Lower leg skin (tissue), 3 donors: Measurements from ENCODE around the gene MIGA1.

Experiments
- POLR2A ChIP-seq, 2 donors: fragments of 450-650 bp; IDR thresholded peaks; one replicate each; pipeline ENCODE4 v1.6.1; 2016 to 2017; ENCODE audit warnings: antibody characterized with exemption in 2 of 2, mild to moderate bottlenecking in 1 of 2, moderate library complexity in 1 of 2
- TF ChIP-seq, protein P1 (sequence below), 3 donors: fragments of 450-650 bp; IDR thresholded peaks; one replicate each; pipeline ENCODE4 v1.5.1; 2016; ENCODE audit warnings: antibody characterized with exemption in 3 of 3, mild to moderate bottlenecking in 3 of 3, moderate library complexity in 2 of 3

DNA sequence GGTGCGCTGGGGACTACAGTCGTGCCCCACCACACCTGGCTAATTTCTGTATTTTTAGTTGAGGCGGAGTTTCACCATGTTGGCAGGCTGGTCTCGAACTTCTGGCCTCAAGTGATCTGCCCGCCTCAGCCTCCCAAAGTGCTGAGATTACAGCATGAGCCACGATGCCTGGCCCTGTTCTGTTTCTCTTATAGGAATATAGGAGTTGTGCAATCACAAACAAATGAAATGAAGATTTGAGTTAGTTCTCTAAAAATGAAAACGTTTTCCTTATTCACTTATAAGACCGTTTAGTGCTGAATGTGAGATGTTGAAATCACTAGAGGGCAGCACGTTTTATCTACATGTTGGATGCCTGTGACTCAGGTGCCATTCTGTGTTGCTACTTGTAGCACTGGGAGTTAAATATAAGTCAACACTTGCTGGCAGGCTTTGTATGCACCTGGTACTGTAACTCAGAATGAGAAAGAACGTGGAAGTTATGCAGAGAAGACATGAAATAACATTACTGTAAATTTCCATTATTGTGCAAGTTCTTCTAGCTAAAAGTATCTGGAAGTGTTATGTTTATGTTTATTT lies 45.8 kb downstream of the MIGA1 start:
- TF ChIP-seq POLR2A (IDR thresholded peaks at IDR 0.05): no peak
- TF ChIP-seq, protein P1, sequence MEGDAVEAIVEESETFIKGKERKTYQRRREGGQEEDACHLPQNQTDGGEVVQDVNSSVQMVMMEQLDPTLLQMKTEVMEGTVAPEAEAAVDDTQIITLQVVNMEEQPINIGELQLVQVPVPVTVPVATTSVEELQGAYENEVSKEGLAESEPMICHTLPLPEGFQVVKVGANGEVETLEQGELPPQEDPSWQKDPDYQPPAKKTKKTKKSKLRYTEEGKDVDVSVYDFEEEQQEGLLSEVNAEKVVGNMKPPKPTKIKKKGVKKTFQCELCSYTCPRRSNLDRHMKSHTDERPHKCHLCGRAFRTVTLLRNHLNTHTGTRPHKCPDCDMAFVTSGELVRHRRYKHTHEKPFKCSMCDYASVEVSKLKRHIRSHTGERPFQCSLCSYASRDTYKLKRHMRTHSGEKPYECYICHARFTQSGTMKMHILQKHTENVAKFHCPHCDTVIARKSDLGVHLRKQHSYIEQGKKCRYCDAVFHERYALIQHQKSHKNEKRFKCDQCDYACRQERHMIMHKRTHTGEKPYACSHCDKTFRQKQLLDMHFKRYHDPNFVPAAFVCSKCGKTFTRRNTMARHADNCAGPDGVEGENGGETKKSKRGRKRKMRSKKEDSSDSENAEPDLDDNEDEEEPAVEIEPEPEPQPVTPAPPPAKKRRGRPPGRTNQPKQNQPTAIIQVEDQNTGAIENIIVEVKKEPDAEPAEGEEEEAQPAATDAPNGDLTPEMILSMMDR (IDR thresholded peaks at IDR 0.05): no peak
